ENCODE measurements around the gene PDE8B.

PDE8B gene

DNA sequence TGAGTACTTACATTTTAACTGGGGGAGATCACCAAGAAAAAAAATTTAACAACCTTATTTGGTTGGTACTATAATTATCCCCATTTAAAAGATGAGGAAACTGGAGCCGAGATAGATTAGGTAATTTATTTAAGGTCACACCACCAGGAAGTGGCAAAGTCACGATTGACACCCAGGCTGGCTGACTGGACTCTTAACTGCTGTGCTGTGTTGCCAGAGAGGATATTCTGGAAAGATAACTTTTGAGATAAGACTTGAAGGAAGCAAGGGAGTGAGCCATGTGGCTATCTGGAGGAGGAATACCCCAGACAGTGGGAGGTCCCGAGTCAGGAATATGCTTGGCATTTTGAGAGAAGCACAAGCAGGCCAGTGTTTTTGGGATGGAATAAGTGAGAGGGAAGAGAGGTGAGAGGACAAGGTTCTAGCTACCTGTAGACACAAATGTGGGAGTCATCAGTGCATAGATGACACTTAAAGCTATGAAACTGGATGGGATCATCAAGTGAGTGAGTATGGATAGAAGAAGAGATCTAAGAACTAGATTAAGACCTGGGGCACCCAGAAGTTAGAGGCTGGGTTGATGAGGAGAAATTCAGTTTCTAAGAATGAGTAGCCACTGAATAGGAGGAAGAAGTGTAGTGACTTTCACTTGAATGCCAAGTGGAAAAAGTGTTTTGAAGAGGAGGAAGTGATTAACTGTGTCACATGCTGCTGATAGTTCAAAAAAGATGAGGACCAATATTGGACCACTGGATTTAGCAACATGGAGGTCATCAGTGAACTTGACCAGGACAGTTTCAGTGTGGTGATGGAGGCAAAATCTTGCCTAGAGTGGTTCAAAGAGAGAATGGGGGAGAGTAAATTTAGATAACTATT is 25.6 kb downstream of the PDE8B start:
- H3K27ac Mint-ChIP-seq: no peak overlapping the region
- no peaks in the 10 kb centered on the region for H3K27me3 Mint-ChIP-seq
- H3K36me3 Mint-ChIP-seq: no peaks in the 10 kb centered on the region
- peaks cover 2% of the 10 kb centered on the region for H3K9me3 Mint-ChIP-seq
- no peak for ATAC-seq
- H3K4me1 Mint-ChIP-seq: peaks cover 5% of the 10 kb centered on the region
- H3K4me3 Mint-ChIP-seq: no peak overlapping the region

DNA sequence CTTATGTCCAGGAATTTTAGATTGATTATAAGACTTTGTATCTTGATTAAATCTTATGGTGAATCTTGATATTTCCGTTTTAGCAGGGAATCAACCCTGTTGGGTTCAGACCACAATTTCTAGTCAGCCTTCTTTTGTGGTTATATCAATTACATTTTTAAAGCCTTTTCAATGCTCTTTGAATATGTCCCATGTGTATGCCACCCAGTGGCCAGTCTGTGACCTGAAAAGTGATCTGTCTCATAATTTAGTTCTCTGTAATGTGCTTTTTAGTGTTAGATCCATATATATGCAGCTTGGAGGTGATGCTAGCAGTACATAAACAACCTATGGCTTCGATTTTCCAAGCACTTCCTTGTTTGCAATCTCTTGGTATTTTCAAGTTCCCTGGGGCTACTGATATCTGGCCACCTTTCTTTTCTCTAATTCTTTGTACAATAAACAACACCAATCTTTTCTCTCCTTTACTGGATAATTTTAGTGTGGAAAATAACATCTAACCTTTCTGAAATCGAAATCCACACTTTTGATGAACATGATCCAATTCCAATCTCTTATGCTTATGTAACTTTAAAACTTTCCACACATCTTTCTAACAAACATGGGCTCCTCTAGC is 28.8 kb downstream of the PDE8B start:
- no peak overlapping the region for H3K27ac Mint-ChIP-seq
- no peak for ATAC-seq
- no peaks in the 10 kb centered on the region for H3K36me3 Mint-ChIP-seq
- H3K9me3 Mint-ChIP-seq: peaks cover 2% of the 10 kb centered on the region
- no peaks in the 10 kb centered on the region for H3K4me1 Mint-ChIP-seq
- no peak overlapping the region for H3K4me3 Mint-ChIP-seq
- no peaks in the 10 kb centered on the region for H3K27me3 Mint-ChIP-seq

DNA sequence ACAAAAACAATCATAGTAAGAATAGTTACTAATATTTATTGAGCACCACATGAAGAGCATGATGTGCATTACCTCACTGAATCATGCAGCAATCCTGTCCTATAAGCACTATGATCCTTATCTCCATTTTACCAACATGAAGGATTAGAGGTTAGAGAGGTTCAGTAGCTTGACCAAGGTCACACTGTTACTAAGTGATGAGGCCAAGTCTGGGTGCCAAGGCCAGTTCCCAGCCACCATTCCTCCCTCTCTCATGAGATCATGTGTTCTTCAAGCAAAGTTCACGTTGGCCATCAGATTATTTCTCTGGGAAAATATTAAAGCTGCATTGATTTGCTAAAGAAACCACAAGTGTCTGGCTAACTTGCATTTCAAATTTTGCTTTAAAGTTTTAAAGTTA is 31.0 kb downstream of the PDE8B start:
- H3K4me3 Mint-ChIP-seq: no peak overlapping the region
- H3K27me3 Mint-ChIP-seq: no peaks in the 10 kb centered on the region
- H3K36me3 Mint-ChIP-seq: no peaks in the 10 kb centered on the region
- no peaks in the 10 kb centered on the region for H3K4me1 Mint-ChIP-seq
- no peak overlapping the region for H3K27ac Mint-ChIP-seq
- peaks cover under 1% of the 10 kb centered on the region for H3K9me3 Mint-ChIP-seq
- ATAC-seq: no peak

DNA sequence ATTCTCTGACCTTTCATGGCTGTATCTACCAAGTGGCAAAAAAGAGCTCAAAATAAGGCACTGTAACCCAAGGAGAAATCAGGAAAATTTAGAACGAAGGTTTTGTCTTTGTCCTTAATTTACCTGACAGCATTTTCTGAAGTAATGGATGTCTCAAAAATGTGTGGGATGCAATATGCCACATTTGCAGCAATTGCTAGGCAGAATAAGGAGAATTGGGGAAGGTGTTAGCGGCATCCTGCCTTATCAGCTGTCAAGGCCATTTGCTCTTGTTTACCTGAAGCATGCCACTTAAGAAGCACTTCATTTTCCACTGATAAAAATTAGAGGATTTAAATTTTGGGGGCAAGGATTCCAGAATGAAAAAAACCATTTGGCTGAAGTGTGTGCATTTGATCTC is 39.0 kb downstream of the PDE8B start:
- Mint-ChIP-seq H3K4me3 (no peak overlapping the region), H3K36me3 (no peaks in the 10 kb centered on the region), H3K27me3 (peaks cover 12% of the 10 kb centered on the region), H3K27ac (no peak overlapping the region), H3K4me1 (no peaks in the 10 kb centered on the region), H3K9me3 (no peaks in the 10 kb centered on the region)
- no peak for ATAC-seq

DNA sequence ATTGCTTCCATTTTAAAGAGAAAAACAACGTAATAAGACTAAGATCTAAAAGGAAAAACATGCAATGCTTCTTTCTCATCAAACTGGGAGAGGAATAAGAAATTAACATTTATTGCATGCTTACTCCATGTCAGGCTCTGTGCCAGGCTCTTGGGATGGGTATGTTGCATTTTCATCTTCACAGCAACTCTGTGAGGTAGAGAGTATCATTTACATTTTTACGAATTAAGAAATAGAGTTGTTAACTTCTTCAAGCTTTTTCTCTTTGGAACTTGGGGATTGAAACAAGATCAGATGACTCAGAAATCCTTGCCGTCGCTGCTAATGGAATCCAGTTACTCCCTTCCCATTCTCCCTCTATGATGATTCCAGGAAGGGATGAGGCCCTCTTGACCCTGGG is 39.5 kb downstream of the PDE8B start:
- Mint-ChIP-seq H3K27me3 (peaks cover 17% of the 10 kb centered on the region), H3K36me3 (no peaks in the 10 kb centered on the region), H3K27ac (no peak overlapping the region), H3K4me3 (no peak overlapping the region), H3K4me1 (no peaks in the 10 kb centered on the region), H3K9me3 (no peaks in the 10 kb centered on the region)
- no peak for ATAC-seq

DNA sequence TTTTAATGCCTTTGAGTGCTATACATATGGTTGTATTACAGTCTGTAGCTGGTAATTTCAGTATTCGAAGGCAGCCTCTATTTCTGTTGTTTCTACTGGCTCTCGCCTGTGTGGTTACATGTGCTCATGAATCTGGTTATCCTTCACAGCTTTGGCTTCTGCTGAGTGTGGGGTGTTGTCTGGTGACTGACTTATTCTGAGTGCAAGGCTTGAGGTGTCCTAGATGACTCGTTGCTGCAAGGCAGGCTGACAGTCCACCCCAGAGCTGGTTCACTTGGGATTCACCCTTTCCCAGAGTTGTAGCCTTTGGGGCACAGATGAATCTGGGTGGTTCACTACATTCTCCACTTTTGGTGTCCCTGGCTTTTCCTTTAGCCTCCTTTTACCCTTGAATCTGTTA is 41.4 kb downstream of the PDE8B start:
- Mint-ChIP-seq H3K36me3 (no peaks in the 10 kb centered on the region), H3K4me3 (no peak overlapping the region)

DNA sequence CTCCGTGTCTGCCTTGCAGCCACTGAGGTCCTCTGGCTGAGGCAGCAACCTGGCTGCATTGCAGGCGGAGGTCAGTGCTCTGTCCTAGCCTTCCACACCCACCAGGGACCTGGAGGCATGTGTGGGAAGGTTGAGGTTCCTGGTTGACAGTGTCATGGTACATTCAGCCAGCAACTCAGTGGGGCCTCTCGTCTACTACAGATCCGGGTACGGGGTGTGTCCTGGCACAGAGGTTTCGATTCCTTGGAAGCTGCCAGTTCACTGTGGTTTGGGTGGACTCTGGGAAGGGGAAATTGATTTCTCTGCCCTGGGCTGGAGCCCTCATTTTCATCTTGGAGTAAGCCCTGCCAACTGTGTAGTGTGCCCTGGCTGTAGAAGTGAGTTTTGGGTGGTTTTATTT is 45.1 kb downstream of the PDE8B start:
- Mint-ChIP-seq H3K27ac (no peak overlapping the region), H3K36me3 (no peaks in the 10 kb centered on the region), H3K4me1 (no peaks in the 10 kb centered on the region), H3K4me3 (no peak overlapping the region), H3K27me3 (peaks cover 44% of the 10 kb centered on the region), H3K9me3 (peaks cover 2% of the 10 kb centered on the region)
- no peak for ATAC-seq

More for the DNA sequence above, 41.4 kb downstream of the PDE8B start:
- Mint-ChIP-seq H3K27ac (no peak overlapping the region), H3K9me3 (peaks cover under 1% of the 10 kb centered on the region), H3K4me1 (no peaks in the 10 kb centered on the region), H3K27me3 (peaks cover 28% of the 10 kb centered on the region)
- no peak for ATAC-seq

DNA sequence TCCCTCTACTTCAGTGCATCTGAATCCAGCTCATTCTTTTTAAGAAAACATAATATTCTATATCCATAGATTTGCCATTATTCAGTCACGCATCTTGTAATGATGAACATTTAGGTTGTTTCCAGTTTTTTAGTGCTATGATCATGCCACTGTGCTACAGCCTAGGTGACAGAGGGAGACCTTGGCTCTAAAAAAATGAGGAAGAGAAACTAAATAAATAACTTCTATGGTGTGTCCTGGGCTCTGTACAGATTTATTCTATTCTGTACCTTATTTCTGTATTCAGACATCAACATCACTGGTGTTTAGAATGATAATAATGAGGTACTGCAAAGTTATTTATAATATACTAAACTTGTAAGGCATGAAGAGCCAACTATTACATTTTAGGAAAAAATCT is 45.9 kb downstream of the PDE8B start:
- H3K9me3 Mint-ChIP-seq: peaks cover 2% of the 10 kb centered on the region
- H3K4me3 Mint-ChIP-seq: no peak overlapping the region
- ATAC-seq: no peak
- no peaks in the 10 kb centered on the region for H3K36me3 Mint-ChIP-seq
- H3K4me1 Mint-ChIP-seq: no peaks in the 10 kb centered on the region
- peaks cover 40% of the 10 kb centered on the region for H3K27me3 Mint-ChIP-seq
- H3K27ac Mint-ChIP-seq: no peak overlapping the region

DNA sequence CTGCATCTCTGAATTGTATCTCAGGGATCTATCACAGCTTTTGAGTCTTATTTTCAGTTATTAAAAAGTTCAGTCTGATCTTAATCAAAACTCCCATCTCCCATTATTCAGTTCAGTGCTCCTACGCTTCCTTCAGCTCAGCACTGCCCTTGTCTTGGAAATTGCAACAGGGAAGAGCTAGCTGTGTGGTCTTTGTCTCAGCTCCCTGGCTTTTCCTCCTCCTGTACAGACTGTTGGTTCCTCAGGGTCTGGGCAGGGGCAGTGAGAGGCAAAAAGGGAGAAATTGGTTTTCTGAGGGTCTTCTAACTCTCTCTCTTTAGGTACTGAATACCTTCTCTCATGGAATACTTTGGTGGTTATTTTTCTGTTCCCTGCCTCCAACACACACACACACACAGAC is 48.2 kb downstream of the PDE8B start:
- no peak overlapping the region for H3K27ac Mint-ChIP-seq
- no peak overlapping the region for H3K4me3 Mint-ChIP-seq
- H3K27me3 Mint-ChIP-seq: peaks cover 34% of the 10 kb centered on the region
- H3K36me3 Mint-ChIP-seq: no peaks in the 10 kb centered on the region
- no peaks in the 10 kb centered on the region for H3K4me1 Mint-ChIP-seq
- H3K9me3 Mint-ChIP-seq: peaks cover 2% of the 10 kb centered on the region
- ATAC-seq: no peak

DNA sequence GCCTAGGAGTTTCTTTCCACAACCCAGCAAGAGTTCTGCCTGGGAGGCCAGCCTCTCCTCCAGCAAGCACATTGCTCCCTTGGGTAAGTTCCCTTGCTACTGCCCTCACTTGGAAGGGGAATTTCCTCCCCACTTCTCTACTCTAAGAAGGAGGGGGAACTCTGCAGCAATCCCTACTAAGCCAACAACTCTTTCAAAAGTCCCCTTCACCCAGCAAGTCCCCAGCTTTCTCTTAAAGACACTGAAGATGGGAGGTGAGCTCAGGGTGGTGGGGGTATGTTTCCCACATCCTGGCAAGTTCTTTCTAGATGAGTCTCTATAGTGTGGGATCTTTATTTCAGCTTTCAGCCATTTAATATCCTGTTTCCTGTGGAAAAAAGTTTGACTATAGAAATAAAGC is 49.0 kb downstream of the PDE8B start:
- H3K27me3 Mint-ChIP-seq: peaks cover 32% of the 10 kb centered on the region
- H3K4me1 Mint-ChIP-seq: no peaks in the 10 kb centered on the region
- no peak overlapping the region for H3K27ac Mint-ChIP-seq
- H3K36me3 Mint-ChIP-seq: no peaks in the 10 kb centered on the region
- H3K9me3 Mint-ChIP-seq: peaks cover 2% of the 10 kb centered on the region
- H3K4me3 Mint-ChIP-seq: no peak overlapping the region
- peak; percentile 12 for ATAC-seq

DNA sequence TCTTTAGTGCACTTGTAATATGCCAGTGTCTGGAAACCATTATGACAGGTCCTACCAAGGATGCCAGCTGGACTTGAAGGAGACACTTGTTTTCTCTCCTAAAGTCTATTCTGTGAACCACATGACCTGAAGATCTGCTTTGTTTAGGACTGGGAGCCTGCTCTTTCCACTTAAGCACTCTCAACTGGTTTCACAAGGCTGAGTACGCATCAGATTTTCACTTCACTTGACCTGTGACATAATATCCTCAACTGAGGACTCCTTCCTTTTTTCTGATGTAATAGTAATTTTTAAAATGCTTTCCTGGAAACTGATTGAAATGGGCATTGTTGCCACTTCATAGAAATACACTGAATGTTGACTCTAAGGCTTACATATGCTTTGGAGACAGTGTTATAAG is 52.2 kb downstream of the PDE8B start:
- ATAC-seq: no peak
- Mint-ChIP-seq H3K36me3 (no peaks in the 10 kb centered on the region), H3K27ac (no peak overlapping the region), H3K9me3 (no peaks in the 10 kb centered on the region), H3K4me1 (no peaks in the 10 kb centered on the region), H3K4me3 (no peak overlapping the region), H3K27me3 (peaks cover 15% of the 10 kb centered on the region)

DNA sequence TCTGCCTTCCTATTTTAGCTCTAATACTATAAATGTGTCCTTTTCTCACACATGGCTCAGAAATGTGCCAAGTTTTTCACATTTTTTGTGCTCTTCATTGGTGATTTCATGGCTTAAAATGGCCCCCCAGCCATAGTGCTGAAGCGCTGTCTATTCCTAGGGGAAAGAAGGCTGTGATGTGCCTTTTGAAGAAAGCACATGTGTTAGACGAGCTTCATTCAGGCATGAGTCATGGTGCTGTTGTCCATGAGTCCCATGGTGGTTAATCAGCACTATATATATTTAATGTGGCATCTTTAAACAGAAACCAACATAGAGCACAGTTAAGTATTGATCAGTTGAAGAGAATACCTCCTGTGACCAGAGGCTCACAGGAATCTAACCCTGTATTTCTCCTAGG is 55.8 kb downstream of the PDE8B start:
- peaks cover 17% of the 10 kb centered on the region for H3K27me3 Mint-ChIP-seq
- H3K9me3 Mint-ChIP-seq: peaks cover 7% of the 10 kb centered on the region
- H3K36me3 Mint-ChIP-seq: no peaks in the 10 kb centered on the region
- no peaks in the 10 kb centered on the region for H3K4me1 Mint-ChIP-seq
- no peak for ATAC-seq
- no peak overlapping the region for H3K4me3 Mint-ChIP-seq
- H3K27ac Mint-ChIP-seq: no peak overlapping the region

DNA sequence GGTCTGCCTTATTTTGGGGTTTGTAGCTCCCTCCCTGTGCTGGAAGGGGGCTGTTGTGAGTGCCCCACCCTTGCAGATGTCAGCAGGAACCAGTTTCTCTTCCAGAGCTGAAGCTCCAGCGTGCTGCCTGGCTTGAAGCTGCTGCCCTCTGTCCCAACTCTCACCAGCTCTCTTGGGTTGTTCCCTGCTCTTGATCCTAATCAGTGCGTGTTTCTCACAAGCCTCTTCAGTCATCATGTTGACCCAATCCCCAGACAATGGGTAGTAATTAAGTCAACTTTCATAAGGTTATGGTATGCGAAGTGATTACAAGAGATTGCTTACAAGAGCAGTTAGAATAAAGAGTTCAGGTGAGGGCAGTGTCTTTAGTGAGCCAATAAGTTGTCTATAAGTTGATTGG is 57.0 kb downstream of the PDE8B start:
- peaks cover 7% of the 10 kb centered on the region for H3K9me3 Mint-ChIP-seq
- H3K27ac Mint-ChIP-seq: no peak overlapping the region
- no peak overlapping the region for H3K4me3 Mint-ChIP-seq
- ATAC-seq: no peak
- H3K4me1 Mint-ChIP-seq: no peaks in the 10 kb centered on the region
- peaks cover 22% of the 10 kb centered on the region for H3K27me3 Mint-ChIP-seq
- H3K36me3 Mint-ChIP-seq: no peaks in the 10 kb centered on the region

DNA sequence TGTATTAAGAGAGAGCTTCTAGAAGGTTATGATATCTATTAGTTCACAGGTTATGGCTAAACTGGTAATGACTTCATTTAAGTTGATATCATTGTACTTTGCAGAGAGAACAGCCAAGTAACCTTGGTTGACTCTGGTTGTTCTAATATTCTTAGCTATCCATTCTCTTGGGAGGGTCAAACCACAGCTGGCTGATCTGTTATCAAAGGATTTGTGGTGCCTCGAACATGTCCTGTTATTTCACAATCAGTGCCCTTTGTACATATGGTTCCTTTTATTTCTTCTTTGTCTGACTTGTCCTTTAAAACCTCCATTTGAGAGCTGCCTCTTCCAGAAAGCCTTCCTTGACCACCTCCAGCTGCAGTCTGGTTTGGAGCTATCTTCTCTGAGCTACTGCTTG is 61.7 kb downstream of the PDE8B start:
- Mint-ChIP-seq H3K4me1 (no peaks in the 10 kb centered on the region), H3K27ac (no peak overlapping the region), H3K9me3 (peaks cover 7% of the 10 kb centered on the region), H3K36me3 (no peaks in the 10 kb centered on the region), H3K27me3 (peaks cover 22% of the 10 kb centered on the region), H3K4me3 (no peak overlapping the region)
- ATAC-seq: no peak

DNA sequence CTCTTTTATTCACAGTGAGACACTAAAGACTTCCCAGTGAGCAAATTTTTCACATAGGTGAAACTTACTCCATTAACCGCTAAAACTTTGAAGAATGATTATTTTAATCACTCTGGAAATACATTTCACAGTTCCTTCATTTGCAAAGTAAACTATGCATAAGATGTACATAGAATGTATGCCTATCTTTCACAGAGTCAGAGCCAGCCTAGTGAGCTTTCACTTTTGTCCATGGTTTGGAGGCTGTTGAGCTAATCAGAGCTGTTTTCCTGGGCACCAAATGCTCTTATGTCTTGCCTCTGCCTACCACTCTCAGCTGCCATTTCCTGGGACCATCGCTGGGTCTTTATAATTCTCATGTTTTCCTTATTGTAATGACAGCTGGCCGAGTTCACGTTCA is 67.3 kb downstream of the PDE8B start:
- no peak overlapping the region for H3K4me3 Mint-ChIP-seq

DNA sequence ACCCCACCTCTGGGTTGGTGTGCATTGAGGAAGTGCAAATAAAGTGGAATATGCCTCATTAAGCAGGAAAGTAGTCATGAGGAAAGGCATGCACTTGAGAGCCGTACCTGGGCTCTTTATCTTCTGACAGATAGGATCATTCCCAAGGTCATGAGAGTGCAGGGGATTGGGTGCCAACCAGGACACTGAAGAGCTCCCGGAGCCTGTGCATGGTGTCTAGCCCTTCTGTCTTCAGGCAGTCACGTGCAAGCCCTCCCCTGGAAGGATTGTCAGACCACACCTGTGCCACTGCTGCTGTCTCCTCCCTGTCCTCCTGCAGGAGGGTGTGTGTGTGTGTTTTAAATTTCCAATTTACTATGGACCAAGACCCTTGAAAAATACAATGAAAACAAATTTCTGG is 69.6 kb downstream of the PDE8B start:
- no peaks in the 10 kb centered on the region for H3K9me3 Mint-ChIP-seq
- no peaks in the 10 kb centered on the region for H3K36me3 Mint-ChIP-seq
- ATAC-seq: peak; percentile 15
- no peak overlapping the region for H3K4me3 Mint-ChIP-seq
- no peak overlapping the region for H3K27ac Mint-ChIP-seq
- H3K27me3 Mint-ChIP-seq: peaks cover 8% of the 10 kb centered on the region
- H3K4me1 Mint-ChIP-seq: no peaks in the 10 kb centered on the region

More for the DNA sequence above, 67.3 kb downstream of the PDE8B start:
- ATAC-seq: no peak
- Mint-ChIP-seq H3K27me3 (no peaks in the 10 kb centered on the region), H3K4me1 (no peaks in the 10 kb centered on the region), H3K36me3 (no peaks in the 10 kb centered on the region), H3K9me3 (no peaks in the 10 kb centered on the region), H3K27ac (no peak overlapping the region)

Data from stimulated activated memory B cell treated with anti-CD40 and anti-IgM and Interleukin-4, amounts not matched to agents 10 μg/mL and 1 μg/mL and 100 μg/mL, for 72 hours (primary cell).